Kidney epithelial cell (primary cell): ENCODE data around the gene ALDH1A1. TPM values are rescaled to one million over a fixed set of nuclear protein-coding genes. Genes with fewer than 3 reads are reported as not detected.

Experiments
- DNase-seq: peaks from one replicate; pipeline ENCODE4 v3.0.0-alpha.2; 2010; ENCODE audit warnings: low read depth
- H3K27me3 ChIP-seq: 2 replicates; pipeline ENCODE4 v1.6.0; 2011; ENCODE audit warnings: low read length; ENCODE audit not compliant: control insufficient read depth, insufficient read depth
- H3K36me3 ChIP-seq: 2 replicates; pipeline ENCODE4 v1.5.1; 2011; ENCODE audit warnings: low read length; ENCODE audit not compliant: control insufficient read depth, insufficient read depth
- H3K4me3 ChIP-seq: 2 replicates; pipeline ENCODE4 v1.5.1; 2011; ENCODE audit warnings: low read depth, mild to moderate bottlenecking, control low read depth, low read length
- CTCF ChIP-seq: IDR thresholded peaks from 2 replicates; pipeline ENCODE4 v1.5.1; 2011; ENCODE audit warnings: mild to moderate bottlenecking, moderate library complexity, low read length, control low read depth, inconsistent platforms; ENCODE audit not compliant: insufficient read depth, poor library complexity, severe bottlenecking
- total RNA-seq: library from RNA; depleted of rRNA; stranded (reverse); fragments of >200 nt; gene quantifications from 2 replicates; pipeline ENCODE4 v1.2.3, GENCODE V29; 2015

Gene ALDH1A1
- total RNA-seq, 1 donor from 2014 or later = 3.6 TPM

GRCh38 chr9:72981433-72981832, 28.6 kb upstream of the ALDH1A1 start:
- TF ChIP-seq CTCF = no peak
- no peaks in the 10 kb centered on the region for H3K36me3 ChIP-seq
- no peaks in the 10 kb centered on the region for H3K27me3 ChIP-seq
- H3K4me3 ChIP-seq = no peak overlapping the region
- no peak for DNase-seq

- no peak overlapping the region for H3K4me3 ChIP-seq
- H3K36me3 ChIP-seq = no peaks in the 10 kb centered on the region
- H3K27me3 ChIP-seq = no peaks in the 10 kb centered on the region
- no peak for TF ChIP-seq CTCF
- DNase-seq = no peak
These were observed 27.9 kb upstream of the ALDH1A1 start for GRCh38 chr9:72980600-72981265.

- DNase-seq = no peak
- Histone ChIP-seq H3K36me3 (no peaks in the 10 kb centered on the region), H3K27me3 (no peaks in the 10 kb centered on the region), H3K4me3 (no peak overlapping the region)
- no peak for TF ChIP-seq CTCF
These were observed 27.3 kb upstream of the ALDH1A1 start for GRCh38 chr9:72980183-72980582.

- no peaks in the 10 kb centered on the region for H3K27me3 ChIP-seq
- TF ChIP-seq CTCF = no peak
- no peak for DNase-seq
- H3K36me3 ChIP-seq = no peaks in the 10 kb centered on the region
- no peak overlapping the region for H3K4me3 ChIP-seq
These were observed 26.7 kb upstream of the ALDH1A1 start for GRCh38 chr9:72979405-72980100.

GRCh38 chr9:72978744-72979143, 25.9 kb upstream of the ALDH1A1 start:
- Histone ChIP-seq H3K36me3 (no peaks in the 10 kb centered on the region), H3K27me3 (no peaks in the 10 kb centered on the region), H3K4me3 (no peak overlapping the region)
- DNase-seq = no peak
- TF ChIP-seq CTCF = no peak
